Heart left ventricle (tissue), 16 donors: Measurements from ENCODE around the gene KDM4B. TPM values are rescaled to one million over a fixed set of nuclear protein-coding genes. Genes with fewer than 3 reads are reported as not detected.

ENCODE experiments used
- ATAC-seq, 4 donors: fragments of 200-7000 bp; cut with Tn5 transposase; one replicate each; pipeline ENCODE4 v1.9.1; 2020 to 2022; ENCODE audit warnings: moderate library complexity in 4 of 4, mild to moderate bottlenecking in 3 of 4, moderate number of reproducible peaks in 1 of 4
- DNase-seq, 5 donors: peaks; one replicate each; pipeline ENCODE4 v3.0.0-alpha.2; 2020
- H3K27ac ChIP-seq, 12 donors: fragments of 200-600 bp; sonication (generic) in 4 of 12; one replicate each; pipeline versions ENCODE4 v1.5.0 to v1.8.0; 2016 to 2022; ENCODE audit warnings: mild to moderate bottlenecking in 2 of 12
- H3K27me3 ChIP-seq, 9 donors: fragments of 200-600 bp; sonication (generic) in 2 of 9; one replicate each; pipeline versions ENCODE4 v1.5.1 to v1.8.0; 2016 to 2022; ENCODE audit warnings: mild to moderate bottlenecking in 3 of 9
- H3K36me3 ChIP-seq, 9 donors: fragments of 200-600 bp; sonication (generic) in 2 of 9; one replicate each; pipeline versions ENCODE4 v1.5.0 to v1.8.0; 2018 to 2022; ENCODE audit warnings: mild to moderate bottlenecking in 2 of 9
- H3K4me1 ChIP-seq, 12 donors: fragments of 200-600 bp; sonication (generic) in 4 of 12; one replicate each; pipeline versions ENCODE4 v1.5.0 to v1.8.0; 2016 to 2022; ENCODE audit warnings: mild to moderate bottlenecking in 3 of 12
- H3K4me3 ChIP-seq, 12 donors: fragments of 200-600 bp; sonication (generic) in 4 of 12; one replicate each; pipeline versions ENCODE4 v1.5.0 to v1.8.0; 2017 to 2022; ENCODE audit warnings: mild to moderate bottlenecking in 9 of 12, moderate library complexity in 4 of 12
- H3K9me3 ChIP-seq, 12 donors: fragments of 200-600 bp; sonication (generic) in 4 of 12; one replicate each; pipeline versions ENCODE4 v1.5.0 to v1.8.0; 2016 to 2022; ENCODE audit warnings: mild to moderate bottlenecking in 1 of 12
- CTCF ChIP-seq, 12 donors: fragments of 200-600 bp; sonication (generic) in 4 of 12; IDR thresholded peaks; one replicate each; pipeline versions ENCODE4 v1.5.0 to v1.8.0; 2018 to 2022; ENCODE audit warnings: antibody characterized with exemption in 12 of 12, mild to moderate bottlenecking in 5 of 12
- POLR2A ChIP-seq, 2 donors: fragments of 450-650 bp; IDR thresholded peaks; one replicate each; pipeline ENCODE4 v1.6.1; 2017; ENCODE audit warnings: antibody characterized with exemption in 2 of 2, mild to moderate bottlenecking in 2 of 2, moderate library complexity in 2 of 2
- WGBS, 4 donors: extraction: QIAGEN DNeasy Blood & Tissue Kit in 2 of 4; methylation state at CpG; one replicate each; pipeline versions ENCODE4 v1.1.5 to v1.1.7; 2013 to 2018; 5-methylcytosine and 5-hydroxymethylcytosine counted together
- intact Hi-C, 10 donors: fragments of 100-400 bp; cut with DNase I; formaldehyde crosslinking; loops; one replicate each; pipeline versions ENCODE4 v1.11.1 to v1.14.2; 2022
- polyA plus RNA-seq, 2 donors: library from polyadenylated mRNA; stranded (reverse); fragments of 200-250 nt; gene quantifications; one replicate each; pipeline ENCODE4 v1.2.3, GENCODE V29; 2013
- total RNA-seq, 9 donors: library from RNA; depleted of rRNA in 2 of 9; stranded (reverse); fragments of >200 nt in 2 of 9; fragmentation: NEBNext Ultra II Directional in 3 of 9; extraction: Animal tissue kit (Norgen Biotek cat#: 25700) in 3 of 9; gene quantifications; one replicate each; pipeline versions ENCODE4 v1.1.0 to v1.2.4, GENCODE V29; 2016 to 2023
- donor health status: ischemic (EF 13 %, LVEDD 7.1; RV severe dilation, severe dysfunction).
- donor health status: healthy with polysubstance abuse.
- donor health status: DM: no; HTN: yes; CAD: no.
- donor health status: DM: no; HTN: no; CAD: no.
- donor health status: ischemic (EF 25% LVEDD 6.9; RV normal size, moderate dysfunction).
- donor health status: ischemic (EF 25% LVEDD 5.7; RV mildly dilated, moderate dysfunction).
- donor health status: healthy.
- donor health status: DM: yes; HTN: yes; CAD: no.
- donor health status: ischemic (EF 35%, LVEDD 5.7; RV mildly dilated, moderate dysfunction).
- donor health status: nonischemic (EF 11% LVEDD 7.7; RV severe dilation, severe dysfunction).
- donor health status: DM: yes; HTN: yes; CAD: no.
- donor health status: PGD.
- donor health status: ischemic (EF 29% LVEDD 5.4; RV normal size, mild dysfunction).
- donor health status: nonischemic (EF 23%, LVEDD 6.1; RV moderate dilation, normal function).

Gene KDM4B
- total and polyA plus RNA-seq, 11 donors: 21.5 to 36.5 (median 27.2) TPM

- Histone ChIP-seq H3K27me3 (no peaks in the 10 kb centered on the region), H3K4me3 (no peak overlapping the region), H3K36me3 (peaks cover 0 to 31% (median 17%) of the 10 kb centered on the region in 9 donors), H3K9me3 (no peaks in the 10 kb centered on the region), H3K4me1 (peaks cover 5 to 50% (median 27%) of the 10 kb centered on the region in 12 donors), H3K27ac (peak overlapping the region in 4 of 12 donors; percentile 11 to 57 (median 26))
- intact Hi-C loops: loop anchor here in 1 of 10 donors (10.0 kb wide), 1 partner anchor 72 kb away; no protein-coding TSS in a partner anchor
- ATAC-seq (no peak), DNase-seq (no peak)
- no peak for TF ChIP-seq CTCF (IDR thresholded peaks at IDR 0.05)
- no peak for TF ChIP-seq POLR2A (IDR thresholded peaks at IDR 0.05)
- WGBS, 4 donors: 84 to 93% (median 90%) methylated on average over 13 to 26 of the region's 26 CpGs
Measured at GRCh38 chr19:5126498-5127223, 157.7 kb downstream of the KDM4B start.

GRCh38 chr19:5127717-5128116, 158.8 kb downstream of the KDM4B start:
- peak overlapping the region in 8 of 12 donors; percentile 49 to 80 (median 72) for H3K27ac ChIP-seq
- DNase-seq: no peak

GRCh38 chr19:5128251-5128935, 159.5 kb downstream of the KDM4B start:
- peak in 4 of 5 donors; percentile 75 to 87 (median 80) for DNase-seq
- no peak for TF ChIP-seq POLR2A (IDR thresholded peaks at IDR 0.05)
- no peak for TF ChIP-seq CTCF (IDR thresholded peaks at IDR 0.05)
- Histone ChIP-seq H3K36me3 (peaks cover 0 to 30% (median 13%) of the 10 kb centered on the region in 9 donors), H3K4me1 (peaks cover 5 to 50% (median 27%) of the 10 kb centered on the region in 12 donors), H3K27ac (peak overlapping the region in 11 of 12 donors; percentile 43 to 80 (median 55)), H3K27me3 (no peaks in the 10 kb centered on the region), H3K9me3 (no peaks in the 10 kb centered on the region), H3K4me3 (peak overlapping the region in 1 of 12 donors; percentile 8)
- peak; percentile 86 to 93 (median 88) for ATAC-seq
- intact Hi-C loops: loop anchor here in 1 of 10 donors (10.0 kb wide), 1 partner anchor 74 kb away; no protein-coding TSS in a partner anchor
- 10 to 30% (median 22%) methylated on average over 2 to 25 of the region's 25 CpGs for WGBS, 4 donors

More at GRCh38 chr19:5127717-5128116, 158.8 kb downstream of the KDM4B start:
- Histone ChIP-seq H3K9me3 (no peaks in the 10 kb centered on the region), H3K27me3 (no peaks in the 10 kb centered on the region), H3K4me1 (peaks cover 5 to 50% (median 27%) of the 10 kb centered on the region in 12 donors), H3K4me3 (no peak overlapping the region), H3K36me3 (peaks cover 0 to 31% (median 13%) of the 10 kb centered on the region in 9 donors)
- 10 to 70% (median 60%) methylated on average over 2 to 12 of the region's 12 CpGs for WGBS, 4 donors
- no peak for TF ChIP-seq POLR2A (IDR thresholded peaks at IDR 0.05)
- no peak for TF ChIP-seq CTCF (IDR thresholded peaks at IDR 0.05)
- intact Hi-C loops: loop anchor here in 1 of 10 donors (10.0 kb wide), 1 partner anchor 73 kb away; no protein-coding TSS in a partner anchor
- peak in 2 of 4 donors; percentile 1 to 2 for ATAC-seq
